Activated CD4-positive, CD25-positive, alpha-beta regulatory T cell treated with anti-CD3 and anti-CD28 coated beads, Interleukin-2, amount 50 U/mL, for 24 hours (primary cell): ENCODE measurements around the gene NDUFS4.
"Not testable (repeated sequence)": the region's sequence is repeated elsewhere in the genome, so short reads cannot be mapped to it uniquely, and the experiment has no call there.

Experiments used
- ATAC-seq, 2 donors: fragments of 150-1000 bp; cut with Tn5 transposase; one replicate each; pipeline ENCODE4 v1.10.0; 2021; ENCODE audit warnings: mild to moderate bottlenecking in 1 of 2, moderate library complexity in 1 of 2

The NDUFS4 gene

DNA sequence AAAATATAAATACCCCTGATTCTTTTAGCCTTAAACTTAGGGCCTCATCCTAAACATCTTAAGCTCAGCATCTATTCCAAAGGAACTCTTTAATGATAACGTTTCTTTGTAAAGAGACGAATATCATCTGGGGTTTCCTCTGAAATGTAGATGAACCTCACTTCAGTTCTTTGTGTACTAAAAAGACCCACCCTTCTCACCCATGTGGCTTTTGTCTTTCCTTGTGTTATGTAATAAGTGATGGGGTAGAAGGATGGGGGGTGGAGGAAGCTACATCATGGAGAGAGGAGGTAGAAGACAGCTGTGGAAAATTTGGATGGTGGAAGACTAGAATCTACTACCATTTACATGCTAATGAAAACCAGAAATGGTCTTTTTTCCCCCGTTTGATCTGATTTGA is 111.0 kb downstream of the NDUFS4 start:
- no peak for ATAC-seq

DNA sequence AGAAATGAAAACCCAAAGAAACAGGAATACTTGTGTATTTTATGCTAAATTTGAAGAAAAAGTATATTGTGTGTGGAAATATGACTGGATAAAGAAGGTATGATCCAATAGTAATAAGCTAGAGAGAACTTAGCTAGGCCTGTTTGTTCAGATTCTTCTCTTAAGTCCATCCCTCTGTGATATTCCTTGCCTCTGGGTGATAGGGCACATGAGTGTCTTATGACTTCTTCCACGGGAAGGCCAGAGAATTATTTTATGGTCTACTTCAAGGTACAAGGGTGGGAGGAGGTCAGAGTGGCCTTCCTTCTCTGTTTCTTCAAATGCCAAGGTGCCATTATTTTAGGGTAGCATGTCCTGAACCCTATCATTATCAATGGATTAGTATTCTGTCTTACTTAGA is 113.7 kb downstream of the NDUFS4 start:
- no peak for ATAC-seq

DNA sequence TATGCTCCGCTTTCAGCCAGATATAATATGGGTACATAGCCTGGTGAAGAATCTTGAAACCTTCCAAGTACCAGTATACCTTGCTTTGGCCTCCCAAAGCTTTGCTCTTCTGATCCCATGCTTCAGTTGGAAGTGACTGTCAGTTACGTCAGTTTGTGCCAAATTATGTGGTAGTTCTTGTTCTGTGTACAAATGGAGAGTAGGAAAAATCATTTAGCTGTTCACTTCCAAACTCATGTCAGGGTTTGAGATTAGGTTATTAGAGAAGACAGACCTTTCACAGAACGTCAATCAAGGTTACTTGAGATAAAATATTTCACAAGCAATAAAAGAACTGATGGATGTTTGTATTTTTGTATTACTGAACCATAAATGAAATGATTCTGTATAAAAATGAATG is 117.2 kb downstream of the NDUFS4 start:
- ATAC-seq, result no peak

DNA sequence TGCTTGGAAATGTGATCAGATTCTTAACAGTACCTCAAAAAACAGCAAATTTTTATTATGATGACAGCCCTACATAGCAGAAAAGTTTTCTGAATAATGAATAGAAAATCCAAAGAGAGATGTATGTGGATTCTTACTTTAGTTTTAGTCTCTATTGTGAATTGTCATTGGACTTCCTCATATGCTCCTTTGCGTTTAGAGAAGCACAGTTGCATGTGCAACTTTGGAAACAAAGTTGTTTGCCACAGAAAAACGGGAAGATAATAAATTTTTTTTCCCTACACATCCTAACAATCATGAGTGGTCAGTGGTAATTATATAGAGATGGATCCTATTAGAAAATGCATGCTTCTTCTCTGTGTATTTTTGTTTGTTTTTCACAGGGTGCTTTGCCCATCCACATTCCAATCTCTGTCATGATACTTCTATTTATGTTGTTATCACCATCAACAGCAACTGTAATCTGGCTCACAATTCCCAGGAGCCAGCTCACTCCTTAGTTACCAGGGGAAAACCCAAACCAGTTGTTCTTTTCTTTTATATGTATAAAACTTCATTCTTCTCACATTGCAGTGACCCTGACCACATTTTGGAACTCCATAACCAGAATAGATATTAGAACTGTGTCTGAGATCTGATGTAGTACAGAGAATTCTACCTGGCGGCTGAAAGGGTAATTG is 118.7 kb downstream of the NDUFS4 start:
- ATAC-seq, result no peak

DNA sequence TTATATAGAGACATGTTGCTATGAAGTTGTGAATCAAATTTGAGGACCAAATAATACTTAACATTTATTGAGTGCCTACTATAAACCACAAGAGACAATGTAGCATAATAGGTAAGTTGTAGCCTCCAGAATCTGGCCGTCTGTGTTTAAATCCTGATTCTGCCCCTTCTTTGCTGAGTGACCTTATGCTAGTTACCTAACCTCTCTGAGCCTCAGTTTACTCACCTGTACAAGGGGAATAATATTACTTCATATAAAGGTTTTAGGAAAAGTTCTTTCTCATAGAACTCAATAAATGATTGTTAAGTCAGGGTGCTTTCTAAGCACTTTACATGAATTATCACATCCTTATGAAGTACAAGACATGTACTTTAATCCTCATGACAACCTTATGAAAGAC is 120.6 kb downstream of the NDUFS4 start:
- no peak for ATAC-seq

DNA sequence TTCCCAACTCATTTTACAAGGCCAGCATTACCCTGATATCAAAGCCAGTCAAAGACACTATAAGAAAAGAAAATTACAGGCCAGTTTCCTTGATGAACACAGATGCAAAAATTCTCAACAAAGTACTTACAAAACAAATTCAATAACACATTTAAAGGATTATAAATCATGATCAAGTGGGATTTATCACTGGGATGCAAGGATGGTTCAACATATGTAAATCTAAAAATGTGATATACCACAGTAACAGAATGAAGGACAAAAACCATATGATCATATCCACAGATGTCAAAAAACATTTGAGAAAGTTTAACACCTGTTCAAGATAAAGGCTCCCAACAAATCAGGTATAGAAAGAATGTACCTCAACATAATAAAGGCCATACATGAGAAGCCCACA is 130.6 kb downstream of the NDUFS4 start:
- ATAC-seq, result no peak

DNA sequence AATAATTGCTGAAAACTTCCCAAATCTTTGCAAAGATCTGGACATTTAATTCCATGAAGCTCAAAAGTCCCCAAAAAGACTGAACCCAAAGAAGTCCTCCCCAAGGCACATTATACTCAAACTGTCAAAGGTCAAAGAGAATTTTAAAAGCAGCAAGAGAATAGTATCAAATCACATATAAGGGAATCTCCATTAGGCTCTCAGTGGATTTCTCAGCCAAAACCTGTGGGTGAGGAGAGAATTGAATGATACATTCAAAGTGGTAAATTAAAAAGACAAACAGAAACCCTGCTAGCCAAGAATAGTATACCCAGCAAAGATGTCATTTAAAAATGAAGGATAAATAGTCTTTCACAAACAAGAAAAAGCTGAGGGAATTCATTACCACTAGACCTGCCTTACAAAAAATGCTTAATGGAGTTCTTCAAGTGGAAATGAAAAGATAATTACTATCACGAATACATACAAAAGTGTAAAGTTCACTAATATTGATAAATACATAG is 134.1 kb downstream of the NDUFS4 start:
- ATAC-seq, result no peak

DNA sequence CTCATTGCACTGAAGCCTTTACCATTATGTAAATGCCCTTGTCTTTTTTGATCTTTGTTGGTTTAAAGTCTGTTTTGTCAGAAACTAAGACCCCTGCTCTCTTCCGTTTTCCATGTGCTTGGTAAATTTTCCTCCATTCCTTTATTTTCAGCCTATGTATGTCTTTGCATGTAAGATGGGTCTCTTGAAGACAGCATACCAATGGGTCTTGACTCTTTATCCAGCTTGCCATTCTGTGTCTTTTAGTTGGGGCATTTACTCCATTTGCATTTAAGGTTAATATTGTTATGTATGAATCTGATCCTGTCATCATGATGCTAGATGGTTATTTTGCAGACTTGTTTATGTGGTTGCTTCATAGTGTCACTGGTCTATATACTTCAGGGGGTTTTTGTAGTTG is 150.0 kb downstream of the NDUFS4 start:
- ATAC-seq, result not testable (repeated sequence)

- no peak for ATAC-seq
Measured at GRCh38 chr5:53712327-53712726, 151.9 kb downstream of the NDUFS4 start.

GRCh38 chr5:53713978-53714666 is 153.7 kb downstream of the NDUFS4 start:
- no peak for ATAC-seq

DNA sequence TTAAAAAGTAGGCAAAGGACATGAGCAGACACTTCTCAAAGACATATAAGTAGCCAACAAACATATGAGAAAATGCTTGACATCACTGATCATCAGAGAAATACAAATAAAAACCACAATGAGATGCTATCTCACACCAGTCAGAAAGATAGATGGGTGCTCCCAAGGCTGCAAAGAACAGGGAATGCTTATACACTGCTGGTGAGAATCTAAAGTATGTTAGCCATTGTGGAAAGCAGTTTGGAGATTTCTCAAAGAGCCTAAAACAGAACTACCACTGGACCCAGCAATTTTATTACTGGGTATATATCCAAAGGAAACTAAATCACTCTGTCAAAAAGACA is 154.2 kb downstream of the NDUFS4 start:
- no peak for ATAC-seq

- ATAC-seq, result no peak
Measured at GRCh38 chr5:53726121-53726520, 165.7 kb downstream of the NDUFS4 start.

- ATAC-seq, result no peak
Measured at GRCh38 chr5:53730943-53731342, 170.5 kb downstream of the NDUFS4 start.
